RPMI7951 (cell line): ENCODE measurements around the gene TRMT5. TPM values are rescaled to one million over a fixed set of nuclear protein-coding genes. Genes with fewer than 3 reads are reported as not detected.

ENCODE experiments used
- DNase-seq: peaks from one replicate; pipeline ENCODE4 v3.0.0-alpha.2; 2012; ENCODE audit warnings: low read depth
- total RNA-seq: library from RNA; depleted of rRNA; stranded (reverse); fragments of >200 nt; shearing (Covaris generic); gene quantifications from 2 replicates; pipeline ENCODE4 v1.2.3, GENCODE V29; 2014; rRNA removed

TRMT5 gene
- total RNA-seq, 1 experiment from 2014 or later, result 9.9 TPM

- peak; percentile 43 for DNase-seq
Measured at GRCh38 chr14:60965402-60965801, 15.5 kb downstream of the TRMT5 start.

GRCh38 chr14:60964904-60965303, 16.0 kb downstream of the TRMT5 start:
- no peak for DNase-seq

- DNase-seq, result no peak
Measured at GRCh38 chr14:60963761-60964160, 17.1 kb downstream of the TRMT5 start.

GRCh38 chr14:60958146-60958545, 22.7 kb downstream of the TRMT5 start:
- DNase-seq, result no peak

- DNase-seq, result no peak
Measured at GRCh38 chr14:60956632-60957031, 24.2 kb downstream of the TRMT5 start.

GRCh38 chr14:60956202-60956601, 24.7 kb downstream of the TRMT5 start:
- no peak for DNase-seq

GRCh38 chr14:60951776-60952435, 29.0 kb downstream of the TRMT5 start:
- no peak for DNase-seq

- no peak for DNase-seq
Measured at GRCh38 chr14:60946773-60947172, 34.1 kb downstream of the TRMT5 start.

- no peak for DNase-seq
Measured at GRCh38 chr14:60945984-60946383, 34.9 kb downstream of the TRMT5 start.

GRCh38 chr14:60944204-60944603, 36.7 kb downstream of the TRMT5 start:
- no peak for DNase-seq

GRCh38 chr14:60943637-60944032, 37.2 kb downstream of the TRMT5 start:
- no peak for DNase-seq

- no peak for DNase-seq
Measured at GRCh38 chr14:60935319-60935718, 45.6 kb downstream of the TRMT5 start.

GRCh38 chr14:60933920-60934655, 46.8 kb downstream of the TRMT5 start:
- no peak for DNase-seq

GRCh38 chr14:60931218-60931617, 49.7 kb downstream of the TRMT5 start:
- peak; percentile 26 for DNase-seq

GRCh38 chr14:60926002-60926401, 54.9 kb downstream of the TRMT5 start:
- no peak for DNase-seq

- DNase-seq, result no peak
Measured at GRCh38 chr14:60925286-60925685, 55.6 kb downstream of the TRMT5 start.

- no peak for DNase-seq
Measured at GRCh38 chr14:60922050-60922449, 58.8 kb downstream of the TRMT5 start.

Other genes starting within 250 kb of the TRMT5 start
- 56.9 and 75.5 TPM in 2 replicates for gene MNAT1, start 246.3 kb downstream of the TRMT5 start, total RNA-seq
- gene SLC38A6, start 166 bp upstream of the TRMT5 start, total RNA-seq, result 26.9 and 28.3 TPM in 2 replicates